Adrenal gland (tissue), 12 donors: ENCODE data around the gene HTATIP2. TPM values are rescaled to one million over a fixed set of nuclear protein-coding genes. Genes with fewer than 3 reads are reported as not detected.

Experiments
- DNase-seq, 7 donors: peaks; one replicate each; pipeline ENCODE4 v3.0.0-alpha.2; 2019 to 2020
- H3K27ac ChIP-seq, 5 donors: fragments of 200-600 bp; sonication (generic) in 4 of 5; 1 replicate in 3 of 5; 2 replicates in 2 of 5; pipeline versions ENCODE4 v1.5.1 to v1.8.0; 2016 to 2020; ENCODE audit warnings: mild to moderate bottlenecking in 1 of 5
- H3K27me3 ChIP-seq: fragments of 200-600 bp; 2 replicates; pipeline ENCODE4 v1.8.0; 2021
- H3K36me3 ChIP-seq, 2 donors: fragments of 200-600 bp; replicated peaks in 1 of 2; 1 replicate in 1 of 2; 2 replicates in 1 of 2; pipeline versions ENCODE4 v1.5.1 to v1.8.0; 2018 to 2022
- H3K4me1 ChIP-seq, 2 donors: fragments of 200-600 bp; replicated peaks in 1 of 2; 1 replicate in 1 of 2; 2 replicates in 1 of 2; pipeline versions ENCODE4 v1.5.1 to v1.8.0; 2018 to 2021
- H3K4me3 ChIP-seq, 4 donors: fragments of 200-600 bp; sonication (generic) in 3 of 4; one replicate each; pipeline ENCODE4 v1.5.1; 2016 to 2018
- H3K9me3 ChIP-seq, 3 donors: fragments of 200-600 bp; sonication (generic) in 1 of 3; replicated peaks in 1 of 3; 1 replicate in 2 of 3; 2 replicates in 1 of 3; pipeline versions ENCODE4 v1.5.1 to v1.8.0; 2016 to 2021
- CTCF ChIP-seq, 6 experiments: fragments of 450-650 bp in 4 of 6; fragments of 200-600 bp in 2 of 6; sonication (generic) in 1 of 6; IDR thresholded peaks; 1 replicate in 5 of 6; 2 replicates in 1 of 6; pipeline versions ENCODE4 v1.5.1 to v1.8.0; 2016 to 2021; ENCODE audit warnings: antibody characterized with exemption in 6 of 6, mild to moderate bottlenecking in 2 of 6, moderate library complexity in 1 of 6
- POLR2A ChIP-seq, 2 donors: fragments of 450-650 bp; IDR thresholded peaks; one replicate each; pipeline ENCODE4 v1.6.1; 2017; ENCODE audit warnings: antibody characterized with exemption in 2 of 2, mild to moderate bottlenecking in 2 of 2, moderate library complexity in 1 of 2
- WGBS, 4 donors: extraction: QIAGEN DNeasy Blood & Tissue Kit in 2 of 4; methylation state at CpG; one replicate each; pipeline versions ENCODE4 v1.1.5 to v1.1.7; 2013 to 2017; 5-methylcytosine and 5-hydroxymethylcytosine counted together
- intact Hi-C, 2 donors: fragments of 100-400 bp; cut with DNase I; formaldehyde crosslinking; loops; one replicate each; pipeline versions ENCODE4 v1.14.1 to v1.15.0; 2022 to 2023
- polyA plus RNA-seq, 3 donors: library from polyadenylated mRNA; stranded (reverse); fragments of 200-250 nt in 2 of 3; fragments of 350-450 nt in 1 of 3; fragmentation: Illumina TruSeq in 1 of 3; extraction: RNeasy Lipid Tissue Mini Kit (QIAGEN cat#74804) in 1 of 3; gene quantifications; one replicate each; pipeline ENCODE4 v1.2.3, GENCODE V29; 2013 to 2014
- total RNA-seq, 9 donors: library from RNA; depleted of rRNA in 4 of 9; stranded (reverse); fragments of >200 nt in 4 of 9; fragments of 120-200 nt in 1 of 9; fragmentation: NEBNext Ultra II Directional in 1 of 9; extraction: Animal tissue kit (Norgen Biotek cat#: 25700) in 1 of 9; gene quantifications; one replicate each; pipeline versions ENCODE4 v1.1.0 to v1.2.4, GENCODE V29; 2013 to 2023
- donor health status: healthy with polysubstance abuse.
- donor health status: Bipolar disorder and iron deficiency.
- donor health status: DM: yes; HTN: yes; CAD: no.
- donor health status: DM: no; HTN: no; CAD: no.
- donor health status: DM: no; HTN: no; CAD: no.
- donor health status: DM: yes; HTN: yes; CAD: no.

HTATIP2 gene
- total and polyA plus RNA-seq, 12 donors = 33.1 to 195 (median 78.9) TPM

- DNase-seq = peak in 2 of 7 donors; percentile 18 to 30
- Histone ChIP-seq H3K27me3 (no peaks in the 10 kb centered on the region), H3K36me3 (peaks cover 0 to 3% of the 10 kb centered on the region in 2 donors), H3K4me1 (peaks cover 16 to 44% of the 10 kb centered on the region in 2 donors), H3K4me3 (no peak overlapping the region), H3K27ac (no peak overlapping the region), H3K9me3 (no peaks in the 10 kb centered on the region)
- intact Hi-C loops = no loop called here
- no peak for TF ChIP-seq CTCF (IDR thresholded peaks at IDR 0.05)
- no peak for TF ChIP-seq POLR2A (IDR thresholded peaks at IDR 0.05)
Observed at GRCh38 chr11:20369826-20370225, 6.3 kb downstream of the HTATIP2 start.

- TF ChIP-seq CTCF (IDR thresholded peaks at IDR 0.05) (no peak), POLR2A (IDR thresholded peaks at IDR 0.05) (no peak)
- Histone ChIP-seq H3K27ac (no peak overlapping the region), H3K36me3 (peaks cover 0 to 15% of the 10 kb centered on the region in 2 donors), H3K4me3 (no peak overlapping the region), H3K4me1 (peaks cover 10 to 25% of the 10 kb centered on the region in 2 donors), H3K9me3 (no peaks in the 10 kb centered on the region), H3K27me3 (no peaks in the 10 kb centered on the region)
- WGBS, 4 donors = 75 to 82% (median 80%) methylated on average over 5 of the region's 5 CpGs
- DNase-seq = no peak
- intact Hi-C loops = no loop called here
Observed at GRCh38 chr11:20372081-20372626, 8.6 kb downstream of the HTATIP2 start.

GRCh38 chr11:20373147-20373546, 9.6 kb downstream of the HTATIP2 start:
- peaks cover 0 to 24% of the 10 kb centered on the region in 2 donors for H3K36me3 ChIP-seq
- 86 to 92% (median 89%) methylated on average over 13 of the region's 13 CpGs for WGBS, 4 donors
- peaks cover 4 to 19% of the 10 kb centered on the region in 2 donors for H3K4me1 ChIP-seq
- no peak for DNase-seq
- no peaks in the 10 kb centered on the region for H3K9me3 ChIP-seq
- TF ChIP-seq CTCF (IDR thresholded peaks at IDR 0.05) (no peak), POLR2A (IDR thresholded peaks at IDR 0.05) (no peak)
- intact Hi-C loops = no loop called here
- H3K27me3 ChIP-seq = no peaks in the 10 kb centered on the region
- no peak overlapping the region for H3K4me3 ChIP-seq
- no peak overlapping the region for H3K27ac ChIP-seq

GRCh38 chr11:20373568-20374209, 10.2 kb downstream of the HTATIP2 start:
- no peak for DNase-seq
- TF ChIP-seq CTCF (IDR thresholded peaks at IDR 0.05) (no peak), POLR2A (IDR thresholded peaks at IDR 0.05) (no peak)
- WGBS, 4 donors = 79 to 85% (median 82%) methylated on average over 3 of the region's 3 CpGs
- Histone ChIP-seq H3K4me3 (no peak overlapping the region), H3K27me3 (no peaks in the 10 kb centered on the region), H3K9me3 (no peaks in the 10 kb centered on the region), H3K36me3 (peaks cover 0 to 30% of the 10 kb centered on the region in 2 donors), H3K27ac (no peak overlapping the region), H3K4me1 (peaks cover 0 to 14% of the 10 kb centered on the region in 2 donors)
- intact Hi-C loops = no loop called here
